ENCODE results near the gene ISOC1.

The ISOC1 gene

GRCh38 chr5:129116797-129117196 lies 22.2 kb downstream of the ISOC1 start:
- Histone ChIP-seq H3K4me3 (no peak overlapping the region), H3K9ac (no peak overlapping the region), H3K9me3 (replicated peaks in 1 of 11) (no peaks in the 10 kb centered on the region), H4K20me1 (no peaks in the 10 kb centered on the region; a peak in 1 of 22 replicates), H3K27ac (no peak overlapping the region), H3K4me1 (peaks cover 0 to 7% (median 6%) of the 10 kb centered on the region in 10 experiments; a peak in 9 of 20 replicates), H3K27me3 (no peaks in the 10 kb centered on the region), H3K36me3 (peaks cover 0 to 23% (median 11%) of the 10 kb centered on the region in 11 experiments; a peak in 9 of 22 replicates), H3K4me2 (no peak overlapping the region)
- TF ChIP-seq Cebpa-rat (IDR thresholded peaks at IDR 0.05), result no peak

- Histone ChIP-seq H3K9me3 (replicated peaks in 1 of 11) (no peaks in the 10 kb centered on the region), H3K9ac (no peak overlapping the region), H4K20me1 (no peaks in the 10 kb centered on the region; a peak in 1 of 22 replicates), H3K27ac (no peak overlapping the region), H3K4me1 (peaks cover 0 to 7% (median 6%) of the 10 kb centered on the region in 10 experiments; a peak in 9 of 20 replicates), H3K4me2 (no peak overlapping the region), H3K27me3 (no peaks in the 10 kb centered on the region), H3K36me3 (peaks cover 0 to 9% (median 0%) of the 10 kb centered on the region in 11 experiments; a peak in 3 of 22 replicates), H3K4me3 (no peak overlapping the region)
- TF ChIP-seq Cebpa-rat (IDR thresholded peaks at IDR 0.05), result no peak
These were observed 23.9 kb downstream of the ISOC1 start for GRCh38 chr5:129118405-129118804.

GRCh38 chr5:129118826-129119225 lies 24.3 kb downstream of the ISOC1 start:
- no peak overlapping the region for H3K9ac ChIP-seq
- H4K20me1 ChIP-seq, result no peaks in the 10 kb centered on the region; a peak in 1 of 22 replicates
- peaks cover 0 to 9% (median 0%) of the 10 kb centered on the region in 11 experiments; a peak in 2 of 22 replicates for H3K36me3 ChIP-seq
- no peak overlapping the region for H3K4me2 ChIP-seq
- no peaks in the 10 kb centered on the region for H3K27me3 ChIP-seq
- H3K27ac ChIP-seq, result no peak overlapping the region
- H3K4me1 ChIP-seq, result peaks cover 0 to 7% (median 6%) of the 10 kb centered on the region in 10 experiments; a peak in 10 of 20 replicates
- H3K9me3 ChIP-seq (replicated peaks in 1 of 11), result no peaks in the 10 kb centered on the region
- no peak overlapping the region for H3K4me3 ChIP-seq
- no peak for TF ChIP-seq Cebpa-rat (IDR thresholded peaks at IDR 0.05)

GRCh38 chr5:129120158-129120581 lies 25.6 kb downstream of the ISOC1 start:
- Histone ChIP-seq H3K27me3 (no peaks in the 10 kb centered on the region), H3K4me1 (peaks cover 0 to 19% (median 15%) of the 10 kb centered on the region in 10 experiments; a peak in 16 of 20 replicates), H3K36me3 (peaks cover 0 to 9% (median 0%) of the 10 kb centered on the region in 11 experiments; a peak in 2 of 22 replicates), H3K4me3 (no peak overlapping the region), H3K27ac (no peak overlapping the region), H4K20me1 (no peaks in the 10 kb centered on the region; a peak in 1 of 22 replicates), H3K9ac (no peak overlapping the region), H3K9me3 (replicated peaks in 1 of 11) (no peaks in the 10 kb centered on the region), H3K4me2 (peak overlapping the region in 8 of 11 experiments; percentile 8 to 43 (median 34); a peak in 8 of 22 replicates)
- TF ChIP-seq Cebpa-rat (IDR thresholded peaks at IDR 0.05), result no peak

- H3K4me3 ChIP-seq, result no peak overlapping the region
- no peak overlapping the region for H3K27ac ChIP-seq
- no peak for TF ChIP-seq Cebpa-rat (IDR thresholded peaks at IDR 0.05)
- H3K27me3 ChIP-seq, result no peaks in the 10 kb centered on the region
- peaks cover 9 to 34% (median 28%) of the 10 kb centered on the region in 10 experiments; a peak in 19 of 20 replicates for H3K4me1 ChIP-seq
- no peak overlapping the region for H3K4me2 ChIP-seq
- H4K20me1 ChIP-seq, result no peaks in the 10 kb centered on the region; a peak in 1 of 22 replicates
- no peaks in the 10 kb centered on the region for H3K9me3 ChIP-seq (replicated peaks in 1 of 11)
- H3K36me3 ChIP-seq, result no peaks in the 10 kb centered on the region
- no peak overlapping the region for H3K9ac ChIP-seq
These were observed 28.0 kb downstream of the ISOC1 start for GRCh38 chr5:129122560-129122959.

- Histone ChIP-seq H3K36me3 (no peaks in the 10 kb centered on the region), H3K4me1 (peaks cover 11 to 34% (median 28%) of the 10 kb centered on the region in 10 experiments), H3K27ac (no peak overlapping the region), H3K4me2 (peak overlapping the region in 8 of 11 experiments; percentile 10 to 72 (median 55); a peak in 16 of 22 replicates), H3K9me3 (replicated peaks in 1 of 11) (no peaks in the 10 kb centered on the region), H3K9ac (peak overlapping the region in 1 of 11 experiments; percentile 21; a peak in 1 of 22 replicates), H3K27me3 (no peaks in the 10 kb centered on the region), H4K20me1 (no peaks in the 10 kb centered on the region; a peak in 1 of 22 replicates), H3K4me3 (no peak overlapping the region)
- TF ChIP-seq Cebpa-rat (IDR thresholded peaks at IDR 0.05), result no peak
These were observed 30.1 kb downstream of the ISOC1 start for GRCh38 chr5:129124608-129125007.

GRCh38 chr5:129125819-129126218 lies 31.3 kb downstream of the ISOC1 start:
- Histone ChIP-seq H3K4me3 (no peak overlapping the region), H3K9me3 (replicated peaks in 1 of 11) (no peaks in the 10 kb centered on the region), H4K20me1 (no peaks in the 10 kb centered on the region), H3K4me1 (peaks cover 17 to 32% (median 25%) of the 10 kb centered on the region in 10 experiments), H3K4me2 (peak overlapping the region in 10 of 11 experiments; percentile 8 to 37 (median 24); a peak in 13 of 22 replicates), H3K9ac (no peak overlapping the region), H3K27ac (no peak overlapping the region), H3K27me3 (no peaks in the 10 kb centered on the region), H3K36me3 (no peaks in the 10 kb centered on the region)
- no peak for TF ChIP-seq Cebpa-rat (IDR thresholded peaks at IDR 0.05)

GRCh38 chr5:129133553-129133952 lies 39.0 kb downstream of the ISOC1 start:
- no peak for TF ChIP-seq Cebpa-rat (IDR thresholded peaks at IDR 0.05)
- no peak overlapping the region for H3K4me3 ChIP-seq
- H3K27ac ChIP-seq, result no peak overlapping the region
- H3K4me2 ChIP-seq, result no peak overlapping the region
- no peaks in the 10 kb centered on the region for H4K20me1 ChIP-seq
- H3K36me3 ChIP-seq, result no peaks in the 10 kb centered on the region
- no peaks in the 10 kb centered on the region for H3K9me3 ChIP-seq (replicated peaks in 1 of 11)
- peaks cover 0 to 15% (median 0%) of the 10 kb centered on the region in 10 experiments; a peak in 5 of 20 replicates for H3K4me1 ChIP-seq
- H3K9ac ChIP-seq, result no peak overlapping the region
- no peaks in the 10 kb centered on the region for H3K27me3 ChIP-seq

- TF ChIP-seq Cebpa-rat (IDR thresholded peaks at IDR 0.05), result no peak
- Histone ChIP-seq H3K27ac (no peak overlapping the region), H3K4me3 (no peak overlapping the region), H3K36me3 (no peaks in the 10 kb centered on the region), H3K4me1 (peaks cover 0 to 3% (median 0%) of the 10 kb centered on the region in 10 experiments; a peak in 5 of 20 replicates), H3K9ac (no peak overlapping the region), H4K20me1 (no peaks in the 10 kb centered on the region), H3K4me2 (no peak overlapping the region), H3K27me3 (no peaks in the 10 kb centered on the region), H3K9me3 (replicated peaks in 1 of 11) (no peaks in the 10 kb centered on the region)
These were observed 41.1 kb downstream of the ISOC1 start for GRCh38 chr5:129135633-129136032.

GRCh38 chr5:129137637-129138036 lies 43.1 kb downstream of the ISOC1 start:
- Histone ChIP-seq H3K4me3 (no peak overlapping the region), H3K4me2 (no peak overlapping the region), H3K9ac (no peak overlapping the region), H3K4me1 (no peaks in the 10 kb centered on the region), H3K27me3 (no peaks in the 10 kb centered on the region), H3K27ac (no peak overlapping the region), H3K36me3 (no peaks in the 10 kb centered on the region), H4K20me1 (no peaks in the 10 kb centered on the region), H3K9me3 (replicated peaks in 1 of 11) (no peaks in the 10 kb centered on the region)
- TF ChIP-seq Cebpa-rat (IDR thresholded peaks at IDR 0.05), result no peak

All from BLaER1 treated with 17β-estradiol and CSF1 and Interleukin-3, amounts not matched to agents 10 nM and 100 nM (cell line).